OCI-LY1 (cell line): ENCODE results near the gene PDE6D.

Experiments used
- H2AFZ ChIP-seq: fragments of 200-600 bp; sonication (generic), shearing (Covaris generic); 2 replicates; pipeline ENCODE4 v1.6.0; 2014; ENCODE audit warnings: antibody characterized with exemption, mild to moderate bottlenecking, low read length
- H3F3A ChIP-seq: fragments of 200-600 bp; sonication (generic), shearing (Covaris generic); 2 replicates; pipeline ENCODE4 v1.6.0; 2014; ENCODE audit warnings: mild to moderate bottlenecking, antibody characterized with exemption, low read length, moderate library complexity; ENCODE audit not compliant: insufficient read depth
- H3K27ac ChIP-seq: fragments of 200-600 bp; sonication (generic); 2 replicates; pipeline ENCODE4 v1.5.1; 2014; ENCODE audit warnings: low read length, mixed run types, mild to moderate bottlenecking, low read depth; ENCODE audit not compliant: poor library complexity, severe bottlenecking
- H3K27me3 ChIP-seq: fragments of 200-600 bp; sonication (generic); 2 replicates; pipeline ENCODE4 v1.6.0; 2014; ENCODE audit warnings: antibody characterized with exemption, mild to moderate bottlenecking, low read length, moderate library complexity; ENCODE audit not compliant: insufficient read depth
- H3K36me3 ChIP-seq: fragments of 200-600 bp; sonication (generic); 2 replicates; pipeline ENCODE4 v1.6.1; 2014; ENCODE audit warnings: mild to moderate bottlenecking, antibody characterized with exemption, low read length, moderate library complexity, mixed read lengths; ENCODE audit not compliant: insufficient read depth
- H3K4me1 ChIP-seq: fragments of 200-600 bp; sonication (generic); 2 replicates; pipeline ENCODE4 v1.5.1; 2014; ENCODE audit warnings: mild to moderate bottlenecking, low read length, moderate library complexity; ENCODE audit not compliant: insufficient read depth, severe bottlenecking
- H3K4me2 ChIP-seq: fragments of 200-600 bp; sonication (generic), shearing (Covaris generic); 2 replicates; pipeline ENCODE4 v1.6.1; 2014; ENCODE audit warnings: low read length
- H3K4me3 ChIP-seq: fragments of 200-600 bp; sonication (generic); 2 replicates; pipeline ENCODE4 v1.5.1; 2014; ENCODE audit warnings: low read length, low read depth, mild to moderate bottlenecking, mixed read lengths; ENCODE audit not compliant: poor library complexity, severe bottlenecking
- H3K79me2 ChIP-seq: fragments of 200-600 bp; shearing (Covaris generic); 2 replicates; pipeline ENCODE4 v1.6.1; 2016; ENCODE audit warnings: mixed run types, low read length, mixed read lengths; ENCODE audit not compliant: insufficient read depth
- H3K9ac ChIP-seq: fragments of 200-600 bp; sonication (generic), shearing (Covaris generic); 2 replicates; pipeline ENCODE4 v1.6.1; 2014; ENCODE audit warnings: mild to moderate bottlenecking, low read length, mixed read lengths
- H3K9me2 ChIP-seq: fragments of 200-600 bp; sonication (generic), shearing (Covaris generic); 2 replicates; pipeline ENCODE4 v1.6.1; 2014; ENCODE audit warnings: low read depth, mild to moderate bottlenecking, low read length, mixed read lengths
- H3K9me3 ChIP-seq: fragments of 200-600 bp; shearing (Covaris generic); 2 replicates; pipeline ENCODE4 v1.6.1; 2014; ENCODE audit warnings: low read length, mixed read lengths
- H4K20me1 ChIP-seq: fragments of 200-600 bp; sonication (generic), shearing (Covaris generic); 2 replicates; pipeline ENCODE4 v1.6.0; 2016; ENCODE audit warnings: mild to moderate bottlenecking, low read length; ENCODE audit not compliant: insufficient read depth
- CTCF ChIP-seq: fragments of 200-600 bp; sonication (generic), shearing (Covaris generic); IDR thresholded peaks from 2 replicates; pipeline ENCODE4 v1.5.1; 2017; ENCODE audit warnings: mild to moderate bottlenecking, antibody characterized with exemption, low read length, moderate library complexity, mixed read lengths
- EZH2 ChIP-seq: fragments of 200-600 bp; sonication (generic), shearing (Covaris generic); IDR thresholded peaks from 2 replicates; pipeline ENCODE4 v1.8.0; 2017; ENCODE audit warnings: borderline replicate concordance, mixed run types, mild to moderate bottlenecking, antibody characterized with exemption, low read length, moderate library complexity, mixed read lengths

Gene PDE6D

GRCh38 chr2:231685349-231686191 lies 95.5 kb downstream of the PDE6D start:
- Histone ChIP-seq H2AFZ (no peak overlapping the region), H3K79me2 (no peaks in the 10 kb centered on the region), H3K4me2 (peak overlapping the region; percentile 61)

GRCh38 chr2:231684314-231685223 lies 96.5 kb downstream of the PDE6D start:
- Histone ChIP-seq H3K36me3 (no peaks in the 10 kb centered on the region), H3K4me1 (peaks cover 79% of the 10 kb centered on the region), H3K9ac (peak overlapping the region; percentile 76), H4K20me1 (no peaks in the 10 kb centered on the region), H3K4me2 (peak overlapping the region; percentile 61), H3K79me2 (no peaks in the 10 kb centered on the region), H3K9me3 (no peaks in the 10 kb centered on the region), H3K9me2 (no peaks in the 10 kb centered on the region), H3K27ac (peak overlapping the region; percentile 96), H3K27me3 (peaks cover 2% of the 10 kb centered on the region; the same call in 1 of the 2 replicates), H2AFZ (no peak overlapping the region), H3K4me3 (peak overlapping the region; percentile 54), H3F3A (no peaks in the 10 kb centered on the region)
- no peak for TF ChIP-seq EZH2
- no peak for TF ChIP-seq CTCF

More at GRCh38 chr2:231685349-231686191, 95.5 kb downstream of the PDE6D start:
- peaks cover 70% of the 10 kb centered on the region for H3K4me1 ChIP-seq
- peak overlapping the region; percentile 54 for H3K4me3 ChIP-seq
- no peaks in the 10 kb centered on the region for H3F3A ChIP-seq
- H3K9me3 ChIP-seq, result no peaks in the 10 kb centered on the region
- H4K20me1 ChIP-seq, result no peaks in the 10 kb centered on the region
- TF ChIP-seq EZH2 (no peak), CTCF (peak; percentile 58; the same call in 1 of the 2 replicates)
- H3K36me3 ChIP-seq, result no peaks in the 10 kb centered on the region
- peaks cover 4% of the 10 kb centered on the region; the same call in 1 of the 2 replicates for H3K27me3 ChIP-seq
- H3K9me2 ChIP-seq, result no peaks in the 10 kb centered on the region
- H3K27ac ChIP-seq, result peak overlapping the region; percentile 96
- peak overlapping the region; percentile 76 for H3K9ac ChIP-seq

GRCh38 chr2:231683292-231684235 lies 97.5 kb downstream of the PDE6D start:
- Histone ChIP-seq H3K36me3 (no peaks in the 10 kb centered on the region), H3F3A (peaks cover 4% of the 10 kb centered on the region; the same call in 1 of the 2 replicates), H3K79me2 (no peaks in the 10 kb centered on the region), H2AFZ (no peak overlapping the region), H3K9ac (peak overlapping the region; percentile 76), H4K20me1 (no peaks in the 10 kb centered on the region), H3K4me3 (peak overlapping the region; percentile 54), H3K9me3 (no peaks in the 10 kb centered on the region), H3K9me2 (no peaks in the 10 kb centered on the region), H3K4me1 (peaks cover 79% of the 10 kb centered on the region), H3K4me2 (peak overlapping the region; percentile 61), H3K27me3 (no peaks in the 10 kb centered on the region), H3K27ac (peak overlapping the region; percentile 96)
- TF ChIP-seq CTCF, result no peak
- no peak for TF ChIP-seq EZH2
